SK-N-SH treated with all-trans-retinoic acid at 6 μM for 48 hours (cell line): ENCODE data around the gene GREB1.

Experiments used
- ATAC-seq: fragments of 200-7000 bp; cut with Tn5 transposase; 3 replicates; pipeline ENCODE4 v1.9.1; 2020; ENCODE audit warnings: mild to moderate bottlenecking, moderate library complexity
- ARNTL ChIP-seq: fragments of 450-650 bp; formaldehyde crosslinking; IDR thresholded peaks from 2 replicates; pipeline ENCODE4 v1.5.0; 2020; ENCODE audit warnings: low read depth, mild to moderate bottlenecking, moderate library complexity, borderline replicate concordance
- BACH2 ChIP-seq: fragments of 250-450 bp; sonication (Bioruptor Pico); IDR thresholded peaks from 2 replicates; pipeline ENCODE4 v1.9.0; 2021; ENCODE audit warnings: mild to moderate bottlenecking, borderline replicate concordance
- CREB5 ChIP-seq: fragments of 250-450 bp; sonication (Bioruptor Pico); IDR thresholded peaks from 2 replicates; pipeline ENCODE4 v1.5.1; 2020; ENCODE audit warnings: low read depth, mild to moderate bottlenecking, moderate library complexity
- CSRNP3 ChIP-seq: fragments of 250-450 bp; sonication (Bioruptor Pico); IDR thresholded peaks from 2 replicates; pipeline ENCODE4 v1.5.1; 2021; ENCODE audit warnings: mild to moderate bottlenecking, moderate library complexity
- ESRRG ChIP-seq: fragments of 250-450 bp; sonication (Bioruptor Pico); IDR thresholded peaks from 2 replicates; pipeline ENCODE4 v1.6.1; 2021; ENCODE audit warnings: mild to moderate bottlenecking
- GLIS3 ChIP-seq: fragments of 250-450 bp; sonication (Bioruptor Pico); IDR thresholded peaks from 2 replicates; pipeline ENCODE4 v1.5.0; 2020; ENCODE audit warnings: mild to moderate bottlenecking, moderate library complexity
- PATZ1 ChIP-seq: fragments of 250-450 bp; sonication (Bioruptor Pico); IDR thresholded peaks from 2 replicates; pipeline ENCODE4 v1.8.0; 2020; ENCODE audit warnings: mild to moderate bottlenecking, moderate library complexity, borderline replicate concordance
- POU6F1 ChIP-seq: fragments of 250-450 bp; sonication (Bioruptor Pico); IDR thresholded peaks from 2 replicates; pipeline ENCODE4 v1.8.0; 2021; ENCODE audit warnings: low read depth, mild to moderate bottlenecking, moderate library complexity, borderline replicate concordance
- PPARA ChIP-seq: fragments of 250-450 bp; sonication (Bioruptor Pico); IDR thresholded peaks from 2 replicates; pipeline ENCODE4 v1.5.0; 2020; ENCODE audit warnings: mild to moderate bottlenecking, borderline replicate concordance
- RARB ChIP-seq: fragments of 250-450 bp; sonication (Bioruptor Pico); IDR thresholded peaks from 2 replicates; pipeline ENCODE4 v1.8.0; 2021; ENCODE audit warnings: mild to moderate bottlenecking, moderate library complexity
- SNAI2 ChIP-seq: fragments of 250-450 bp; sonication (Bioruptor Pico); IDR thresholded peaks from 2 replicates; pipeline ENCODE4 v1.5.0; 2020; ENCODE audit warnings: mild to moderate bottlenecking, moderate library complexity
- TCF4 ChIP-seq: fragments of 250-450 bp; sonication (Bioruptor Pico); IDR thresholded peaks from 2 replicates; pipeline ENCODE4 v1.8.0; 2021; ENCODE audit warnings: mild to moderate bottlenecking, moderate library complexity, borderline replicate concordance
- TOX ChIP-seq: fragments of 250-450 bp; sonication (Bioruptor Pico); IDR thresholded peaks from 2 replicates; pipeline ENCODE4 v1.8.0; 2021; ENCODE audit warnings: mild to moderate bottlenecking, moderate library complexity, borderline replicate concordance
- TSHZ2 ChIP-seq: fragments of 250-450 bp; sonication (Bioruptor Pico); IDR thresholded peaks from 2 replicates; pipeline ENCODE4 v1.5.0; 2020; ENCODE audit warnings: mild to moderate bottlenecking, moderate library complexity
- ZC3H10 ChIP-seq: fragments of 250-450 bp; sonication (Bioruptor Pico); IDR thresholded peaks from 2 replicates; pipeline ENCODE4 v1.5.1; 2021; ENCODE audit warnings: mild to moderate bottlenecking, moderate library complexity
- ZFP3 ChIP-seq: fragments of 250-450 bp; sonication (Bioruptor Pico); IDR thresholded peaks from 2 replicates; pipeline ENCODE4 v1.5.0; 2020; ENCODE audit warnings: mild to moderate bottlenecking, moderate library complexity
- ZFP30 ChIP-seq: fragments of 450-650 bp; formaldehyde crosslinking; IDR thresholded peaks from 2 replicates; pipeline ENCODE4 v1.5.0; 2022; ENCODE audit warnings: mild to moderate bottlenecking, moderate library complexity
- ZNF565 ChIP-seq: fragments of 450-650 bp; formaldehyde crosslinking; conservative IDR thresholded peaks from 2 replicates; pipeline ENCODE4 v1.5.0; 2020; ENCODE audit warnings: low read depth, mild to moderate bottlenecking, moderate library complexity
- ZNF70 ChIP-seq: fragments of 450-650 bp; formaldehyde crosslinking; IDR thresholded peaks from 2 replicates; pipeline ENCODE4 v1.5.0; 2020; ENCODE audit warnings: mild to moderate bottlenecking, moderate library complexity
- ZNF8 ChIP-seq: fragments of 450-650 bp; formaldehyde crosslinking; IDR thresholded peaks from 2 replicates; pipeline ENCODE4 v1.5.0; 2020; ENCODE audit warnings: mild to moderate bottlenecking, moderate library complexity

GREB1 gene

GRCh38 chr2:11550302-11550701 is 16.5 kb downstream of the GREB1 start:
- ATAC-seq, result no peak
- TF ChIP-seq SNAI2, result no peak
- no peak for TF ChIP-seq CSRNP3 (CRISPR knock-in tag)
- no peak for TF ChIP-seq ZC3H10 (CRISPR knock-in tag)
- TF ChIP-seq POU6F1 (CRISPR knock-in tag), result no peak
- no peak for TF ChIP-seq ZNF8 (CRISPR knock-in tag)
- TF ChIP-seq ZNF565 (CRISPR knock-in tag), result no peak
- TF ChIP-seq PPARA (CRISPR knock-in tag), result no peak
- TF ChIP-seq TCF4, result no peak
- TF ChIP-seq GLIS3 (CRISPR knock-in tag), result no peak
- TF ChIP-seq CREB5 (CRISPR knock-in tag), result no peak
- TF ChIP-seq ARNTL (CRISPR knock-in tag), result no peak
- TF ChIP-seq ESRRG, result no peak
- TF ChIP-seq ZNF70 (CRISPR knock-in tag), result no peak
- TF ChIP-seq, all 23 proteins: peak for 0

- no peak for ATAC-seq
- TF ChIP-seq RARB (no peak), SNAI2 (no peak), ZFP3 (CRISPR knock-in tag) (no peak), ZNF8 (CRISPR knock-in tag) (no peak), TCF4 (no peak), ZFP30 (CRISPR knock-in tag) (no peak), TOX (CRISPR knock-in tag) (no peak), POU6F1 (CRISPR knock-in tag) (no peak), ESRRG (no peak), PATZ1 (CRISPR knock-in tag) (no peak), BACH2 (CRISPR knock-in tag) (no peak), TSHZ2 (CRISPR knock-in tag) (no peak)
Measured at GRCh38 chr2:11550901-11551568, 17.2 kb downstream of the GREB1 start.
